Measurements from ENCODE around the gene ZNF502.
"Not testable (repeated sequence)": the region's sequence is repeated elsewhere in the genome, so short reads cannot be mapped to it uniquely, and the experiment has no call there.

ZNF502 gene

DNA sequence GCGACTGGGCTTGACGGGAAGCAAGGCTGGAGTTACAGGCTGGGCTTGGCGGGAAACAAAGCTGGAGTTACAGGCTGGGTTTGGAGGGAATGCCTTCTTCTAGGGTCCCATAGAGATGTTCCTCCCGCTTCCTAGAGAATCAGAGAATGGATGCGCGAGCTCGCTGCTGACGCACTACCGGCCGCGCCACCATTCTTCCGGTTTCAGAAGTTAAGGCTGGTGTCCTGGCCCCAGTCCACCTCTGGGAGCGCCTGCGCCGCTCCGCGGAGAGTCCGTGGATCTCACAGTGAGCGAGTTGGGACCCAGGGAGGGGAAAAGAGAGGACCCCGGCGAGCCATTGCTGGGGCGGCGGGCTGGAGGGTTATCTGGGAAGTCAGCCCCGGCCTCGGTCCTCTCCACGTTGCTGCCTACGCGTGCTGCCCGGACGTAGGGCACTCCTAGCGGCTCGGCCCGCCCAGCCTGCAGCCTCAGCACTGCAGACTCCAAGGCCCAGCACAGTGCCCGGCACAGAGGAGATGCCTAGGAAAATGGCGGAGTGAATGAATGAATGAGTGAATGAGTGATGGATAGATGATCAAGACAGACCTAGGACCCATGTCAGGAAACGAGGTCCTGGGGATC is at the start of gene ZNF502:
Gene ZNF502, plus strand, starts transcription at position 206 of the 621 bp plus-strand sequence. CDS start 7,602 bp downstream, outside the sequence.
- no peak for DNase-seq (ENCODE audit: low spot score)

- DNase-seq (ENCODE audit: low spot score) = no peak
Observed at GRCh38 chr3:44665173-44665572, 47.3 kb upstream of the ZNF502 start.

DNA sequence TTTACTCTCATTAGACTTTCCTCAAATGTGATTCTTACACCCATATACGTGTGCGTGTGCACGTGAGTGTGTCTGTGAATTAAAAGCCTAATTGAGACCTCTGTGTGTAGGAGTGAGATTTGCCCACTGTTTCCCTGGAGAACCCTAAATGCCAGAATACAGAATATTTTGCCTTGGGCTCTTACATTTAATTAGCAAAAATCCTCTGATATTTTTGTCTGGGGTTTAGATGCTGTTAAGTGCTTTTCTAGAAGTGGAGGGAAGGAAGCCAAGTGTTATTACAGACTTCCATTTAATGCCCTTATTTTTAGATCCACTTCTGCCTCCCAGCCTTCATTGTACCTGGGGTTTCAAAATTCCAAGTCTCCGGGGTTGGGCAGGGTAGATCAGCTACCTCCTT is 46.1 kb upstream of the ZNF502 start:
- no peak for DNase-seq (ENCODE audit: low spot score)

DNA sequence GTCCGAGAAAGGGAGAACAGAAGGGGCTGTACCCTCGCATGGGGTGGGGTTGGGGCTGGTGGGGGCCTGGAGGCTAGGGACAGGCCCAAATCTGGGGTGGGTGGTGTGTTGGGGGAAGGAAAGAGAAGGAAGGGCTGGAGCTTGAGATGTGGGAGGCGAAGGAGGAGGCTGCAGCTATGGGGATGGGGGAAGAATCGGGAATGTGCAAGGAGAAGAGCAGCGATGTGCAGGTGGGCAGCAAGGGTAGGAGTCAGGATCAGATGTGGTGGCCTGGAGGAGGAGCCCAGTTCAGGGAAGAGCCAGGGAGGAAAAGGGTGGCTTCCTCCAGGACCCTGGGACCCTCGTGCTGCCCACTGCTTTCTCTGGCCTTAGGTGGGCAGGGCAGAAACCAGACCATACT is 42.7 kb upstream of the ZNF502 start:
- DNase-seq (ENCODE audit: low spot score) = no peak

DNA sequence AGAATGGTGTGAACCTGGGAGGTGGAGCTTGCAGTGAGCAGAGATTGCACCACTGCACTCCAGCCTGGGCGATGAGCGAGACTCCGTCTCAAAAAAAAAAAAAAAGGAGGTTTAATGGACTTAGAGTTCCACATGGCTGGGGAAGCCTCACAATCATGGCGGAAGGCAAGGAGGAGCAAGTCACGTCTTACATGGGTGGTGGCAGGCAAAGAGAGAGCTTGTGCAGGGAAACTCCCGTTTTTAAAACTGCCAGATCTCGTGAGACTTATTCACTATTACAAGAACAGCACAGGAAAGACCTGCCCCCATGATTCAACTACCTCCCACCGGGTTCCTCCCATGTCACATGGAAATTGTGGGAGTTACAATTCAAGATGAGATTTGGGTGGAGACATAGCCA is 39.0 kb upstream of the ZNF502 start:
- DNase-seq (ENCODE audit: low spot score) = not testable (repeated sequence)

DNA sequence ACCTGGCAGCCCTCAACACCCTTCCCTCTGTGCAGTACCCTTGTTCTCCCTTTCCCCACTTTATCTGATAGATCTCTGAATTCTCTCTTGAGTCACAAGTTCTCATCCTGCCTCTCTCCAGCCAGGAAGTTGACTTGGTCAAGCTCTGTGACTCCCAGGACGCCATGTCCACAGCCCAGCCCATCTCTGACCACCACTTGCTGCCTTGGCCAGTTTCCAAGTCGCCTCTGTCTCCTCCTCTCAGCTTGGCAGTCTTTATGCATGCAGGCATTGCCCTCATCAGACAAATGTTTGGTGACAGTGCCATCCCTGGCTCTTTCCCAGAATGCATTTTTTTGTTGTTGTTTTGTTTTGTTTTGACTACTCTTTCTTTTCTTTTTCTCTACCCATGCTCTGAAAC is 38.2 kb upstream of the ZNF502 start:
- DNase-seq (ENCODE audit: low spot score) = no peak

- DNase-seq (ENCODE audit: low spot score) = no peak
Observed at GRCh38 chr3:44678480-44679116, 33.9 kb upstream of the ZNF502 start.

DNA sequence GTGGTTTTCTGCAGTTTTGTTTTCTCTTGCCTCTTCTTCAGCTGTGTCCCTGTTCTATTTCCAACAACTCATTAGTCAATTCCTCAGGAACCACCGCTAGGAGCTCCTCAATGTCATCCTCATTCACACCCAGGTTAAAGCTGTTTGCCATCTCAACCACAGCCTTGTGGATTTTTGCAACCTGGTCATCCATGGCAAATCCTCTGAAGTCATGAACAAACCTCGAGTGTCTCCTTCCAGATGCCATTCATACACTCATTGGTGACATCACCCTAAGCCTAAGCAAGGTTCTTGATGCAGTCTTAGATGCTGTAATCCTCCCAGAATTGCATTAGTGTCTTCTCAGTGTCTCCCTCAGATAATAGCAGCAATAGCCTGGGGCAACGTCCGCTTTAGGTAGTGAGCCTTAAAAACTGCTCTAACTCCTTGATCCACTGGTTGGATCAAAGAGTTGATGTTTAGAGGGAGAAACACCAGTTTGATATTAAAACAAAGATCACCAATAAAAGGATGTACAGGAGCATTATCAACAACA is 31.5 kb upstream of the ZNF502 start:
- no peak for DNase-seq (ENCODE audit: low spot score)

GRCh38 chr3:44682182-44682896 is 30.1 kb upstream of the ZNF502 start:
- no peak for DNase-seq (ENCODE audit: low spot score)

GRCh38 chr3:44685128-44685800 is 27.2 kb upstream of the ZNF502 start:
- DNase-seq (ENCODE audit: low spot score) = peak; percentile 88

DNA sequence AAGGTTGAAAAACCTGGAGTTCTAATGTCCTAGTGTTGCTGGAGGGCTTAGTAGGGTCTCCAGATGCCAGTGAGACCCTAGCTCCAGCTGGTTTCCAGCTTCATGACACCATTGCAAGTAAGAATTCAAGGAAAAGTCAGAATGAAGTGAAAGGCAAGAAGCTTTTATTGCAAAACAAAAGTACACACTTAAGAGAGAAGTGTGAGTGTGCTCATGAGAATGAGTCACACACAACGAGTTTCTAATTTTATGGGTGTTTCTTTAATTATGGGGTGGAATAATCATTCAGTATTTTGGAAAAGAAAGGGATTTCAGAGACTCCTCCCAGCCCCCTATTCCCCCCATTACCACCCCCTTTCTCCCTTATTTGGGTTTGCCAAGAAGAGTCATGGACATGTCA is 24.6 kb upstream of the ZNF502 start:
- no peak for DNase-seq (ENCODE audit: low spot score)

GRCh38 chr3:44721231-44722102 is 9.0 kb downstream of the ZNF502 start:
- DNase-seq (ENCODE audit: low spot score) = no peak

- DNase-seq (ENCODE audit: low spot score) = no peak
Observed at GRCh38 chr3:44722103-44722401, 9.6 kb downstream of the ZNF502 start.

DNA sequence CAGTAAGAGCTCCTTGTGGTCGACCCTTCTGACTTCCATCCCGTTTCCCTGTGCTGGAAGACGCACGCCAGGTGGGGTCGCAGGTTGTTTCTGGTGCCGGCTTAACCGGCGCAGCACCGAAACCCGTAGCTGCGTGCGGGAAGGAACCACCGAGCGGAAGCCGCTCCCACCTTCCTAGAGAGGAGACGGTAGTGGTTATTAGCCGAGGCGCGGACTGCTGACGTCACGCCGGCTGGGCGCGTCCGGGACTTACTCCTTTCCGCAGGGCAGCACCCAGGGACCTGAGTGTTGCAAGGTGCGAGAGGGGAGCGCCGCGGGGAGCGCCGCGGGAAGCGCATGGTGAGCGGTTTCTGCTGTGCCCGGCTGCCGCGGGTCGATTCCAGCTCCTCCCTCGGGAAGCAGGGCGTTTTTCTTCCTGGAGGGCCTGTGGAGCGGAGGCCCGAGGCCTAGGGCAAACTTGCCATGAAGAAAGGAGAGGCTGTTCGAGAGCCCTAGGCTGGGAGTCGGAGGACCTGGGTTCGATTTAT is 17.0 kb downstream of the ZNF502 start, which contains the start of gene ZNF501:
Gene ZNF501, plus strand, starts transcription at position 252 of the 527 bp plus-strand sequence. CDS start 4,787 bp downstream, outside the sequence.
- peak; percentile 91 for DNase-seq (ENCODE audit: low spot score)

- no peak for DNase-seq (ENCODE audit: low spot score)
Observed at GRCh38 chr3:44734646-44735168, 22.2 kb downstream of the ZNF502 start.

GRCh38 chr3:44761101-44761423 is 48.6 kb downstream of the ZNF502 start:
- no peak for DNase-seq (ENCODE audit: low spot score)

GRCh38 chr3:44761424-44762169 is 49.1 kb downstream of the ZNF502 start, which contains the start of the genes KIAA1143 and KIF15:
KIAA1143 (minus strand) TSS chr3:44761619; CDS start chr3:44761602, 17 bp downstream.
KIF15 (plus strand) TSS chr3:44761794; CDS start chr3:44761866, 72 bp downstream.
- DNase-seq (ENCODE audit: low spot score) = peak; percentile 96

DNA sequence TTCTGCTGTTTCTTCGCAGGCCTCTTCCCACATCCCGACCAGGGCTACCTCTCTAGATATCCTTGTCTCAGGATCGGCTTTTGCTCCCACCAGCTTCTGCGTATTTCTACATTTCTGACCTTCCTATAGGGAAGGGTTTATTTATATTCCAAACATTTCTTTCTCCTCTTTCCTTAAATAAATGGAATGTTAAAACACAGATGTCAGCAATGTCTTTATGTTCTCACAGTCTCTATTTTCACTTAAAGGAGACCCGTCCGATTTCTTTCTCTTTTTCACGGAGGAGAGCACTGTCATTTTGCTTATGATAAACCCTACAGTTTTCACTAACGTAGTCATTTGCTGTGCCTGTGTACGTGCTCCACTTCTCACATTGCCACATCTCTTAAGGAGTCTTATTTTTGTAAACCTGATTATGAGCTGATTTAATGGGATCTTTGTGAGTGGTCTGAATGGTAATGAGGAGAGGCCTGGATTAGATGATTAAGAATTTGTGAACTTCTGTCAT is 49.8 kb downstream of the ZNF502 start:
- peak; percentile 44 for DNase-seq (ENCODE audit: low spot score)

- DNase-seq (ENCODE audit: low spot score) = peak; percentile 3
Observed at GRCh38 chr3:44762690-44763089, 50.2 kb downstream of the ZNF502 start.

DNA sequence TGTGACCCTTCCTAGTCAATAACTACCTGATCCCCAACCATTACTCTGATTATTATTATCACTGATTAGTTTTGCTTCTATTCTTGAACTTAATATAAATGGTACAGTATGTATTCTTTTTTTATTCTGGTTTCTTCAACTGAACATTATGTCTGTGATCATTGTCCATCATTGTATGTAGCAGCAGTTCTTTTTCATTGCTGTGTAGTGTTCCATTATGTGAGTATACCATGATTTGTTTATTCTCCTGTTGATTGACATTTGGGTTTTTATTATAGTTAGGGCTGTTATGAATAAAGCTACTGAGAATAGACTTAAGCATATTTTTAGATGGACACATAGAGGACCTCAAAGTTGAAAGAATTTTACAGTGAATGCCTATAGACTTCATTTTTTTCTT is 51.8 kb downstream of the ZNF502 start:
- no peak for DNase-seq (ENCODE audit: low spot score)
